Endodermal cell (in vitro differentiated cells): ENCODE data around the gene DOK6. TPM values are rescaled to one million over a fixed set of nuclear protein-coding genes. Genes with fewer than 3 reads are reported as not detected.

Source experiments
- DNase-seq: peaks from one replicate; pipeline ENCODE4 v3.0.0-alpha.2; 2017
- H3K27ac ChIP-seq: 2 replicates; pipeline ENCODE4 v1.5.1; 2013; ENCODE audit warnings: mild to moderate bottlenecking, low read depth, low read length, moderate library complexity
- H3K27me3 ChIP-seq: 2 replicates; pipeline ENCODE4 v1.6.1; 2013; ENCODE audit warnings: mild to moderate bottlenecking, low read length, moderate library complexity; ENCODE audit not compliant: insufficient read depth, control insufficient read depth, poor library complexity, severe bottlenecking
- H3K36me3 ChIP-seq: 2 replicates; pipeline ENCODE4 v1.7.0; 2013; ENCODE audit warnings: mild to moderate bottlenecking, low read length, moderate library complexity; ENCODE audit not compliant: control insufficient read depth, insufficient read depth
- H3K4me1 ChIP-seq: one replicate; pipeline ENCODE4 v1.7.0; 2013; ENCODE audit warnings: low read length; ENCODE audit not compliant: control insufficient read depth, insufficient read depth
- H3K4me3 ChIP-seq: 2 replicates; pipeline ENCODE4 v1.5.1; 2013; ENCODE audit warnings: mild to moderate bottlenecking, low read length, moderate library complexity
- H3K9ac ChIP-seq: 2 replicates; pipeline ENCODE4 v1.6.1; 2013; ENCODE audit warnings: mild to moderate bottlenecking, low read length, moderate library complexity; ENCODE audit not compliant: poor library complexity, severe bottlenecking; ENCODE audit errors: extremely low read depth
- H3K9me3 ChIP-seq: 2 replicates; pipeline ENCODE4 v1.6.1; 2013; ENCODE audit warnings: mild to moderate bottlenecking, low read length, moderate library complexity; ENCODE audit not compliant: control insufficient read depth
- H3K27ac Mint-ChIP-seq: 2 replicates; pipeline ENCODE4 v1.8.0; 2020; ENCODE audit warnings: mixed read lengths
- H3K27me3 Mint-ChIP-seq: 2 replicates; pipeline ENCODE4 v1.8.0; 2021; ENCODE audit warnings: mild to moderate bottlenecking, mixed read lengths; ENCODE audit not compliant: insufficient read depth
- H3K36me3 Mint-ChIP-seq: 2 replicates; pipeline ENCODE4 v1.8.0; 2020; ENCODE audit warnings: low read depth, mixed read lengths
- H3K4me1 Mint-ChIP-seq: 2 replicates; pipeline ENCODE4 v1.8.0; 2020; ENCODE audit warnings: mixed read lengths
- H3K4me3 Mint-ChIP-seq: 2 replicates; pipeline ENCODE4 v1.8.0; 2020; ENCODE audit warnings: mild to moderate bottlenecking, moderate library complexity, mixed read lengths
- H3K9me3 Mint-ChIP-seq: 2 replicates; pipeline ENCODE4 v1.8.0; 2020; ENCODE audit warnings: mild to moderate bottlenecking, mixed read lengths
- WGBS, 2 experiments: methylation state at CpG; one replicate each; pipeline versions ENCODE4 v1.1.5 to v1.1.7; 2013; ENCODE audit warnings: missing lambda C conversion rate in 2 of 2, mixed read lengths in 1 of 2; ENCODE audit not compliant: insufficient coverage in 1 of 2, insufficient read length in 1 of 2; 5-methylcytosine and 5-hydroxymethylcytosine counted together
- total RNA-seq, 2 donors: library from RNA; stranded (reverse); fragmentation: NEBNext Ultra II Directional in 1 of 2; extraction: Animal tissue kit (Norgen Biotek cat#: 25700) in 1 of 2; gene quantifications; 2 replicates in 1 of 2; 3 replicates in 1 of 2; pipeline ENCODE4 v1.2.1, GENCODE V29; 2021
- TF ChIP-seq, protein P1 (sequence below): fragments of 200-600 bp; sonication (generic); conservative IDR thresholded peaks from 2 replicates; pipeline ENCODE4 v1.5.0; 2021; ENCODE audit warnings: antibody characterized with exemption, mild to moderate bottlenecking

DOK6 gene
- total RNA-seq, 2 donors from 2014 or later = 5.7 to 5.9 TPM

DNA sequence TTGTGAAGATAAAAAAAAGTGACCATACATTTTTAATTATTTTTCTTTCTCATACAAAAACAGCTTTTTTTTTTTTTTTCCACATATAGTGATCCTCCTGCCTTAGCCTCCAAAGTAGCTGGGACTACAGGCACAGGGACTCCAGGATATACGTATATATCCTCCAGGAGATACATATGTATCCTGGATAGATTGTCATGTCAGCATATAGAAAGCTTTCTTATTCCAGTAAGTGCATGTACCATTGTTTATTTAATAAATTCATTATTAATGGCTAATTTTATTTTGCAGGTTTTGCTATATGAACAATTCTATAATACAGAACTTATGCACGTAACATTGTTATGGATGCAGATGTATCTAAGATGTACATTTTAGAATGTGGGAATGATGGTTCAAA, 138.7 kb downstream of the DOK6 start:
- Mint-ChIP-seq H3K27ac (no peak overlapping the region), H3K36me3 (no peaks in the 10 kb centered on the region), H3K9me3 (no peaks in the 10 kb centered on the region), H3K4me3 (no peak overlapping the region), H3K27me3 (peaks cover 7% of the 10 kb centered on the region), H3K4me1 (no peaks in the 10 kb centered on the region)
- no peak for DNase-seq
- Histone ChIP-seq H3K27me3 (peaks cover 34% of the 10 kb centered on the region), H3K9ac (no peak overlapping the region), H3K9me3 (no peaks in the 10 kb centered on the region), H3K27ac (no peak overlapping the region), H3K36me3 (no peaks in the 10 kb centered on the region), H3K4me3 (no peak overlapping the region), H3K4me1 (no peaks in the 10 kb centered on the region)
- WGBS, 2 experiments = 100% methylated on average over 1 of the region's 2 CpGs; no CpG with 5 or more reads in 1 of the 2 experiments
- TF ChIP-seq, protein P1, sequence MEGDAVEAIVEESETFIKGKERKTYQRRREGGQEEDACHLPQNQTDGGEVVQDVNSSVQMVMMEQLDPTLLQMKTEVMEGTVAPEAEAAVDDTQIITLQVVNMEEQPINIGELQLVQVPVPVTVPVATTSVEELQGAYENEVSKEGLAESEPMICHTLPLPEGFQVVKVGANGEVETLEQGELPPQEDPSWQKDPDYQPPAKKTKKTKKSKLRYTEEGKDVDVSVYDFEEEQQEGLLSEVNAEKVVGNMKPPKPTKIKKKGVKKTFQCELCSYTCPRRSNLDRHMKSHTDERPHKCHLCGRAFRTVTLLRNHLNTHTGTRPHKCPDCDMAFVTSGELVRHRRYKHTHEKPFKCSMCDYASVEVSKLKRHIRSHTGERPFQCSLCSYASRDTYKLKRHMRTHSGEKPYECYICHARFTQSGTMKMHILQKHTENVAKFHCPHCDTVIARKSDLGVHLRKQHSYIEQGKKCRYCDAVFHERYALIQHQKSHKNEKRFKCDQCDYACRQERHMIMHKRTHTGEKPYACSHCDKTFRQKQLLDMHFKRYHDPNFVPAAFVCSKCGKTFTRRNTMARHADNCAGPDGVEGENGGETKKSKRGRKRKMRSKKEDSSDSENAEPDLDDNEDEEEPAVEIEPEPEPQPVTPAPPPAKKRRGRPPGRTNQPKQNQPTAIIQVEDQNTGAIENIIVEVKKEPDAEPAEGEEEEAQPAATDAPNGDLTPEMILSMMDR = no peak

DNA sequence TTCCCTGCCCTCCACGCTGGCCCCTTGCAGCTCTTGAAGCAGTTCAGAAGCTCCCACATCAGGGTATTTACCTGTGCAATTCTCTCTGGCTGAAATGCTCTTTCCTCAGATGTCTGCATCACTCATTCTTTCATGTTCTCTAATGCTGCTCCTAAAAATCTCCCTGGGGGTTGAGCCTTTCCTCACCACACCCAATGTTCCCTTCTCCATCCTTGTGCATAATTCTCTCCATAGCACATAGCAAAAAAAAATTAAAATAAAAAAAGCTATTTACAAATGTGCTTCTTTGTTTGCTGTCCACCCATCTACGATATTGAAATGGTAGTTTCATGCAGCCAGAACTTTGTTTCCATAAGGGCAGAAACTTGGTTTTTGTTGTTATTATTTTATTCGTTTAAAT, 155.5 kb downstream of the DOK6 start:
- Mint-ChIP-seq H3K27me3 (no peaks in the 10 kb centered on the region), H3K4me3 (no peak overlapping the region), H3K4me1 (peaks cover 7% of the 10 kb centered on the region), H3K27ac (no peak overlapping the region), H3K36me3 (no peaks in the 10 kb centered on the region), H3K9me3 (no peaks in the 10 kb centered on the region)
- no peaks in the 10 kb centered on the region for H3K36me3 ChIP-seq
- DNase-seq = no peak
- H3K4me3 ChIP-seq = no peak overlapping the region
- H3K4me1 ChIP-seq = peaks cover 2% of the 10 kb centered on the region
- no peak overlapping the region for H3K9ac ChIP-seq
- no peak overlapping the region for H3K27ac ChIP-seq
- TF ChIP-seq, protein P1 = no peak
- WGBS, 2 experiments = 53 to 100% methylated on average over 1 to 2 of the region's 3 CpGs
- H3K9me3 ChIP-seq = no peaks in the 10 kb centered on the region
- H3K27me3 ChIP-seq = no peaks in the 10 kb centered on the region

DNA sequence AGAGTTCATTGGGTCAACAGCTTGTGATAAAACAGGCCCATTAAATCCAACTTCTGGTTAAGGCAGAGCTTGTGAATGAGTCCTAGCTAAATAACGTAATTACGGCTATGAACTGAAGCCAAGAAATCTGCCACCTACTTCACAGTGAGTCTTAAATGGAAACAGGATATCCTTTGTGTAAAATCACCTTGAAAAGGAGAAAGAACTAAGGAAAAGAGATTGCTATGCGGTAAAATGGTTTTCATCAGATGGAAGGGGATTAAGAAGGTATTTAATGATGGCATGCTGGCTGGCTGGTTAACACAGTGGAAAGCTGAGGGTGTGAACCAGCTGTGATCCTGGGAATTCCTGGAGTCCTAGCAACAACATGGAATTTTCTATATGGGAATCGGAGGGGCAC, 156.6 kb downstream of the DOK6 start:
- peak; percentile 80 for DNase-seq
- Mint-ChIP-seq H3K9me3 (peaks cover under 1% of the 10 kb centered on the region), H3K36me3 (no peaks in the 10 kb centered on the region), H3K4me3 (no peak overlapping the region), H3K27ac (no peak overlapping the region), H3K4me1 (peaks cover 7% of the 10 kb centered on the region), H3K27me3 (no peaks in the 10 kb centered on the region)
- Histone ChIP-seq H3K27ac (peak overlapping the region; percentile 7), H3K9me3 (no peaks in the 10 kb centered on the region), H3K36me3 (no peaks in the 10 kb centered on the region), H3K9ac (no peak overlapping the region), H3K4me3 (no peak overlapping the region), H3K27me3 (no peaks in the 10 kb centered on the region), H3K4me1 (peaks cover 2% of the 10 kb centered on the region)
- 78 to 82% methylated on average over 4 of the region's 4 CpGs for WGBS, 2 experiments
- TF ChIP-seq, protein P1 = no peak
